ENCODE data around the gene IL1B.

DNA sequence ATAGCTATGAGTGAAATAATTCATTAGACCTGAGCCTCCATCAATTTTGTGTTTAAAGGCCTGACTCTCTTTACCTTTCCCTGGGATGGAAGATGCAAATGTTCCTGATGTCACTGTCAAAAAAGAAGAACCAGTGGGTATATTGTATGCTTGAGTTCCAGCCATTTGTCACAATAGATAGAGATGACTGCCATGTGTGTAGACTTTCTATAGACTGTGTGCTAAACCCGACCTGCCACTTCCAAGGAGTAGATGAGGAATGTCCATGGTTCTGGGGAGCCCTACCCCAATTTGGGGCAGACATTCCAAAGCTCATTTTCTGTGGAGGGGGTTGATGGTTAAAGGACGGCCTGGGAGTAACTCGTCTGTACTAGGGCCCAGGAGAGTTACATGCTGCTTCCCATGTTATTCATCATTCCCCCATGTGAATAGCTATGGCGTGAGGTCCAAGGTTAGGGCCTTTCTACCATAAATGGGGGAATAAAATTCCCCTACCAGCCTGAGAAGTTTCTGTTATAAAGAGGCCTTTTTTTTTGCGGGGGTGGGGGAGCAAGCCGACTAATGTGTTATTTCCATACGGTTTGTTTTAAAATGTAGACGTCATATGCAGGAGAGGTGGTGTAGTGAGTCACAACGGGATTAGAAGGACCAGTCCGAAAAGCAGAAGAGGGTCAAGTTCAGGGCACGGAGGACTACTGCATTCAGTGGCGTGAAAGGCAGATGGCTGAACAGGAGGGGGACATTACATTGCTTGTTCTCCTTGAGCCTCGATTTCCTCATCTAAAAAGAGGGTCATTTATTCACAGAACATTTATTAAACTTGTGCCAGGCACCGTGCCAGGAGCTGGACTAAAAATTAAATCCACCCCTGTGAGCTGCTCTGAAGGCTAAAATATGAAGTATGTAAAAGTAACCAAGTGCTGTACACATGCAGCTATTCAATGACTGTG lies 24.0 kb downstream of the IL1B start:
- no peak for TF ChIP-seq CTCF (IDR thresholded peaks at IDR 0.05)
- TF ChIP-seq CHD2 (IDR thresholded peaks at IDR 0.05; ENCODE audit: low read length, partially characterized antibody): no peak
- no peak for TF ChIP-seq JUND (IDR thresholded peaks at IDR 0.05)
- TF ChIP-seq EZH2phosphoT487 (IDR thresholded peaks at IDR 0.05; ENCODE audit: borderline replicate concordance, low read depth): no peak
- no peak for TF ChIP-seq TAF1 (IDR thresholded peaks at IDR 0.05; ENCODE audit: borderline replicate concordance, low read depth, low read length)
